Stimulated activated CD8-positive, alpha-beta memory T cell treated with anti-CD3 and anti-CD28 coated beads, Interleukin-4, amount 100 ng/mL, for 1 hour (primary cell): ENCODE data around the gene UNC93B1.
"Not testable (repeated sequence)": the region's sequence is repeated elsewhere in the genome, so short reads cannot be mapped to it uniquely, and the experiment has no call there.

Experiments used
- DNase-seq, 2 donors: peaks; one replicate each; pipeline ENCODE4 v3.0.0-alpha.2; 2020; ENCODE audit warnings: low read depth in 2 of 2, low spot score in 1 of 2

UNC93B1 gene

DNA sequence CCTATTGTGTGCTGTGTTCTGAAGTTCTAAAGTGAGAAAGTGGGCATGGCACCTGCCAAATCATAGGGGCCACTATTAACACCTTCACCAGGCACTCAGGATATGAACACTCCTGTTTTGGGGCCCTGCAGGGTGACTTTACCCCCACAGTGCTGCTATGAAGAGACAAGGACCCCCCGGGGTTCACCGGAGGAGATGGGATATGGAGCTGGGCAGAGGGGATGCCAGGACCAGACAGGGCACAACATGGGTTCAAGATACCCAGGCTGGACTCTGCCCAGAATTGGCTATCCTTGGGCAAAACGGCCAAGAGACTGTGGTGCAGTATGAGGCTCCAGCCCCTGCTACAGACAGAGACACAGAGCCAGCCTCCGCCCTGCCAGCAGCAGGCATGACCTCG, 9.5 kb downstream of the UNC93B1 start:
- not testable (repeated sequence) for DNase-seq

DNA sequence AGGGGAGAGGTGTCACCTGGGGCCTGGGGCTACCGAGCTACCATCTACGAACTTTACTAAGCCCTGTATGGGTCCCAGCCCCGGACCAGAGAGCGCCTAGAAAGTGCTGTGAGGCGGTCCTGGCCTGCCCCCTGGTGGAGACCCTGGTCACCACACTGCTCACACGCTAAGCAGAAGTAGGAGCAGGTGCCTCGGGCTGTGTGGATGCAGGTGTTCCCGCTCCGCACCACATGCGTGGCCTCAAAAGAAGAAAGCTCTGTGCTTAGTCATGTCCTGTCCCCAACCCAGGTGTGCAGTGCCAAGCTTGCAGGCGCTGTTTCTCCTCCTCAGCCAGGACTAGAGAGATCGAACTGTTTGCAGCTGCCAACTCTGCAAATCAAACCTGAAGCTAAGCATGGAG, 10.1 kb downstream of the UNC93B1 start:
- not testable (repeated sequence) for DNase-seq

DNA sequence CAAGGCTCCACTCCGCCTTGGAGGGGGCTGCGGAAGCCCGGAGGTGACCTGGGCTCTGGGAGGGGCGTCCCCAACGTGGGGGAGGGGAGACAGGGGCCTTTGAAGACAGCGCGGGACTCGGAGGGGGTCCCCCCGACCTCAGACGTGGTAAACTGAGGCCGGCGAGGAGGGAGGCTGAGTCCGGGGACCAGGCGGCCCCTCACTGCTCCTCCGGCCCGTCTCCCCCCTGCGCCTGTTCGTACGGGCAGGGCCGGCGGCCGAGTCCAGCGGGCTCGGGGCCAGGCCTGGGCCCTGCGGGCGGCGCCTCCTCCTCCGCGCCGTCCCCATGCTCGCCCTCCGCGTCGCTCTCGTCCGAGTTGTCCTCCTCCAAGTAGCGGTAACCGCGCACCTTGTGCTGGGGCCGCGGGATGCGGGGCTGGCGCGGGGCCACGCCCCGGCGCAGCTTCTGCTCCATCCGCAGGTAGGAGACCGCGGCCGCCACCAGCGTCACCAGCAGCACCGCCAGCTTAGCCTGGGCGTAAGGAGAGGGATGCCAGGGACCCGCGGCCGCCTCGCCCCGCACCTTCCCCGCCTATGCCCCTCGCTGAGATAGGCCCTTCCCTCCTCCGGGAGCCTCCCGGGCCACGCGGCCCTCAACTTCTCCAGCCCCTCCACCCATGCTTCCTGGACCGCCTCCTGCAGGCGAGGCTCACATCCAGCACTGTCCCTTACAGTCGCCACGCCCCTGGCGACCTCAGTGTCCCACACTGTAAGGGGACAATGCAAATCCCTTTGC, 12.4 kb downstream of the UNC93B1 start:
- not testable (repeated sequence) for DNase-seq

DNA sequence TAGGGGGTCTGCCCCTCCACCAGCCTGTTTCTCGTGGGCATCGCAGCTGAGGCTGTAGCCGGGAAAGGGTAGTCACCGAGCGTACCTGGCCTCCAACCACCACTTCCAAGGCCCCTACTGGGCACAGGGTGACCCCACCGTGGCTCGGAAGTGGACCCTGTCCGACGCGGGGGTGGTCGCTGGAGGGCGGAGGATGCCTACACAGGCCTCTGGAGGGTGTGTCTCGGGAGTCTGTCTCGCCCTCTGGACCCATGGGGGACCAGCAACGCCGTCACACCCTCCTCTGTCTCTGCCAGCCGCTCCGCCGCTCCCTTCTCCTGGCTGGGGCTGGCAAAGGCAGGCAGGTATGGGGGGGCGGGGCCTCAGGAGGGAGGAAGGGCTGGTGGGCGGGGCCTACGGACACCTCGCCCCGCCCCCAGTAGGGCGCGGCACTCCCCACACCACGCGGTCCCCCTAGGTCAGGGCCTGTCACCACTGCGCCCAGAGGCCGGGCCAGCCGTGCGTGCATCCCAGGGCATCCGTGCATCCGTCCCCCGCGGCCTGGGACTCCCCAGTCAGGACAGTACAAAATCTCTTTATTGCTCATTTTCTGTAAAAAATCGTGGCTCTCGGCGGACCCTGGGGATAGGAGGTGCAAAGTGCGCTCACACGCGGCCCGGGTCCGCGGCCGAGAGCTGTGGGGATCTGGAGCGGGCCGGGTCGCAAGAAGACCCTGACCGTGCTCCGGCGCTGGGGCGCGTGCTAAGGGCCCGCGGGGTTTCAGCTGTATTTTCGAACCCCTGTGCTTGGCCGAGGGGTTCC, 13.2 kb downstream of the UNC93B1 start:
- DNase-seq: not testable (repeated sequence)

DNA sequence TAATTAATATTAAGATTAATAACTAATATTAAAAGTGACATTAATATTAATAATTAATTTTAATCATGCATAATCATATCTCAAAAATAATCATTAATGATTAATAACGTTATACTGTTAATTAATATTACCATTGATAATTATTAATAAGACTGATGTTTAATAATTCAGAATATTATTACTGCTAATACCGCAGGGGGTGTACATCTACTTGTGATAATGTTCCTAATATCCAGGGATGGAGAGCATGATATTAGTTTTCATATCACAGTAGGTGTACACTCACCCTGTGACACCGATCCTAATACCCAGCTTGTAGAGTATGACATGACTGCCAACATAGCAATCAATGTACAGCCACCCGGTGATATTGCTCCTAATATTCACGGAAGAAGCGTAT, 18.6 kb downstream of the UNC93B1 start:
- DNase-seq: not testable (repeated sequence)

DNA sequence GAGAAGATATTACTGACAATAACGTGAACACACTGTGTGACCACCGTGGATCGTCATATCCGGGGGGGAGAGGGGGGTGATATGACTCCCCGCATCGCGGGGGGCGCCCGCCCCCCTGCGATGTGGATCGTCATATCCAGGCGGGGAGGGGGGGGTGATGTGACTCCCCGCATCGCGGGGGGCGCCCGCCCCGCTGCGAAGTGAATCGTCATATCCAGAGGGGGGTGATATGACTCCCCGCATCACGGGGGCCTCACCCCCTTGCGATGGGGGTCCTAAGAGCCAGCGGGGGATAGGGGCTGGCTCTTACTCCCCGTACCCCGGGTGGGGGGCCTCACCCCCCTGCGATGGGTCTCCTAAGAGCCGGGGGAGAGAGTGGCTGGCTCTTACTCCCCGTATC, 19.9 kb downstream of the UNC93B1 start:
- DNase-seq: no peak

DNA sequence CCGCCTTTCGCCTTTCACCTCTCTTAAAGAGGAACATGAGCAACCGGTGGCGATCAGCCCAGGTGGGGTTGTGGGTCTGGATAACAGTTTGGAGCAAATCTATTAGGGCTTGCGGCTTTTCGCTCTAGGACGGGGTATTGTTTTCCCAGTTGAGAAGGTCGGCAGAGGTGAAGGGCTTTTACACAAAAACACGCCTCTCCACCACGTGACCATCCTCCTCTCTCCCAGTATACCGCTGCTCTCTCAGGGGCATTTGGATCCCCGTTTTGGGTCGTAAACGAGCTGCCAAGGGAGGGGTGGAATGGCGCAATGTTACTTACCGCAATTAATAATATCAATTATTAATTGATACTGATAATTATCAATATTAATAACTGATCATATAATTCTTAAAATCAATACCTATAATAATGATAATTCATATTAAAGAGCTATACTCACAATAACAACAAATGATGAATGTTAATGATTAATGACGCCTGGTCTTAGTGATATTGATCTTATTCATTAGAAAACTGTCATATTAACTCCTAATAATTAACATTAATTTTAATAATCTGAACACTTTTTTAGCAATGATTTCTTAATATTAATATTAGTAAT, 21.5 kb downstream of the UNC93B1 start:
- DNase-seq: not testable (repeated sequence)

DNA sequence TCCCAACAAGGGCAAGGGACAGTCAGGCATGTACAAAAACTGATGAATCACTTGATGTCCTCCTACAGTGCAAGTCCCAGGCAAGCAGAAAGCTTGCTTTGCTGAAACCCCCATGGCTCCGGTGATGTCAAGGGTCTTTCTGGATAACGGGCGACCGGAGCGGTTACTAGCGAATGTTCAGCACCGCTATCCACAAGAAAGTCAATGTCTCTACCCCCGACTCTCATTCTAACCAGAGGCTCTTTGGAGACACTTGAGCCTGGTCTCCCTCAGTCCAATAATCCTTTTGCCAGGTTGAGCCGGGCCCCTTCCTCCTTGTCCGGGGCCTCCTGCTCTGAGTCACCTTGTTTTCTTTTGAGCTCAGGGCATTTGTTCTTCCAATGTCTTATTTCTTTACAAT, 22.7 kb downstream of the UNC93B1 start:
- not testable (repeated sequence) for DNase-seq

DNA sequence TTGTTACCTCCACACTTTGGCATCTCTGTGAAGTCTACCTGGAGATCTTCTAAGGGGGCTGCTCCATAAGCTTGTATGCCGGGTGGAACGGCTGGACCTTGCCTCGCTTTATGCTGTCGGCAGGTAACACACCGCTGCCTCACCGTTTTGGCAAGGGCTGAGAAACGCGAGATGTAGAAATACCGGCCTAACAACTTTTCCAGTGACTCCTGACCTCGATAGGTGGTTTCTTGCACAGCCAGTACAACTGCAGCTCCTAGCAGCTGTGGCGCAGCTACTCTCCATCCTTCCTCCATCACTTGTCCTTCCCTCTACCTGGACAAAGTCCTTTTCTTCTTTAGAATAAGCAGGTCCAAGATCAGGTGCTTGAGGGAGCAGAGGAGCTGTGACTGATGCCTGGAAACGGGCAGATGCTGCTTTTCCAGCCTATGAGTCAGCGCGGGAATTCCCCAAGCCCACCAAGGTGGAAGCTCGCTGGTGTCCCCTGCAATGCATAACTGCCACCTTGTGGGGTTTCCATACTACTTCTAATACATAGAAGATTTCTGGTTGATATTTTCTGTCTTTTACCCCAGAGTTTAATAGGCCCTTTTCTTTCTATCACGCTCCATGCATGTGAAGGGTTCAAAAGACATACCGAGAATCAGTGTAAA, 25.0 kb downstream of the UNC93B1 start:
- DNase-seq: not testable (repeated sequence)

DNA sequence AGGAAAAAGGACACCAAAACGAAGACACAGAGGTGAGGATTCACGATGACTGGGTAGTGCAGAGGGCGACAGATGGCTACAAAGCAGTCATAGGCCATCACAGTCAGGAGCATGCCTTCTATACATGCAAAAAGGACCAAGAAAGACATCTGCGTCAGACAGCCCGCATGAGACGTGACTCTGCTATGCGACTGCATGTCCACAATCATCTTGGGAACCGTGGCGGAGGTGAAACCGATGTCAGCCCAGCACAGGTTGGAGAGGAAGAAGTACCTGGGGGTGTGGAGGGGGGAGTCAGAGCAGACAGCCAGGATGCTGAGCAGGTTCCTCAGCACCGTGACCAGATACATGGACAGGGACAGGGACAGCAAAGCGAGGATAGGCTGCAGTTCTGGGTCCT, 29.2 kb downstream of the UNC93B1 start:
- not testable (repeated sequence) for DNase-seq

DNA sequence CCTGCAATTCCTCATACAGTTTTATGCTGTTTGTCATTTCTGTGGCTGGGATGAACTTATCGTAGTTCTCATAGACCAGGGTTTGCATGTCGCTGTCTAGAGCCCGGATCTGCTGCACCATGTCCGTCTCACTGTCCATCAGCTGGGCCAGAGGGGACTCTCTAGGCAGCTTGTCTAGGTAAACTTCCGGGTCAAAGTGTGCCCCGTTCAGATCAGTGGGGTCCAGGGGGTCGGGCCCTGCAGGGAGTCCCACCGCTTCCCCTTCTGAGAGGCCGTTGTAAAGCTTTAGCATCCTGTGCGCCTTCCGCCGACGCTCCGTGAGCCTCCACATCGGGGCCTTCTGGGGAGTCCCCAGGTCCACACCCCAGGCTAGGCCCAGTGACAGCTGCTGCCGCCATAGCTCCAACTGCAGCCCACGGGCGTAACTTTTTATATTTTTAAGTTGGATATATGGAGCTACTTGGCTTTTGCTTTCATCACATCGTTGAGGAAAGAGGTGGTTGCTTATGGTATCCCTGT, 38.0 kb downstream of the UNC93B1 start:
- not testable (repeated sequence) for DNase-seq

DNA sequence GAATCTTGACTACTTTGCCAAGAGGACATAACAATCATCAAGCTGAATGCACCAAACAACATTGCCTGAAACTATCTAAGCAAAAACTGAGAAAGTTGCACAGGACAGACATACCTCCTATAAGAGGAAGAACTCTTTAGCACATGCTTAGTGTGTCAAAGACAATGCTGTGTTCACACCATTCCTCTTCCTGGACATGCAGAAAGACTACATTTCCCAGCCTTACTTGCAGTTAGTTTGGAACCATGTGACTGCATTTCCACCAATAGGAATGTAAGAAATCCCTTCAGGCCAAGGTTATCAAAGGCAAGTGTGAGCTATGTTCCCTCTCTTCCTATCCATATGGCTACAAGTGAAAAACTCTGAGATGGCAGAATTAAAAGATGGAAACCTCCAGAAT, 39.2 kb downstream of the UNC93B1 start:
- not testable (repeated sequence) for DNase-seq

DNA sequence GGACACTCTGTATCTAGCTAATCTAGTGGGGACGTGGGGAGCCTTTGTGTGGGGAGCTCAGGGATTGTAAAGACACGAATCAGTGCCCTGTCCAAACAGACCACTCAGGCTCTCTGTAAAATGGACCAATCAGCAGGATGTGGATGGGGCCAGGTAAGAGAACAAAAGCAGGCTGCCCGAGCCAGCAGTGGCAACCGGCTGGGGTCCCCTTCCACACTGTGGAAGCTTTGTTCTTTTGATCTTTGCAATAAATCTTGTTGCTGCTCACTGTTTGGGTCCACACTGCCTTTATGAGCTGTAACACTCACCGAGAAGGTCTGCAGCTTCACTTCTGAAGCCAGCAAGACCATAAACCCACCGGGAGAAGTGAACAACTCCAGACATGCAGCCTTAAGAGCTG, 40.0 kb downstream of the UNC93B1 start:
- DNase-seq: not testable (repeated sequence)

DNA sequence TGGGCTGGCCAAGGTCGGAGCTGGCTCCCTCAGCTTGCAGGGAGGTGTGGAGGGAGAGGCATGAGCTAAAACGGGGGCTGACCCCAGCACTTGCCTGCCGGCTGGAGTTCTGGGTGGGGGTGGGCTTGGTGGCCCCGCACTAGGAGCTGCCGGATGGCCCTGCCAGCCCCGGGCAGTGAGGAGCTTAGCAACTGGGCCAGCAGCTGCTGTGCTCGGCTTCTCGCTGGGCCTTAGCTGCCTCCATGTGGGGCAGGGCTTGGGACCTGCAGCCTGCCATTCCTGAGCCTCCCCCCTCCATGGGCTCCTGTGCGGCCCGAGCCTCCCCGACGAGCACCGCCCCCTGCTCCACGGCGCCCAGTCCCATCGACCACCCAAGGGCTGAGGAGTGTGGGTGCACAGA, 40.7 kb downstream of the UNC93B1 start:
- not testable (repeated sequence) for DNase-seq

DNA sequence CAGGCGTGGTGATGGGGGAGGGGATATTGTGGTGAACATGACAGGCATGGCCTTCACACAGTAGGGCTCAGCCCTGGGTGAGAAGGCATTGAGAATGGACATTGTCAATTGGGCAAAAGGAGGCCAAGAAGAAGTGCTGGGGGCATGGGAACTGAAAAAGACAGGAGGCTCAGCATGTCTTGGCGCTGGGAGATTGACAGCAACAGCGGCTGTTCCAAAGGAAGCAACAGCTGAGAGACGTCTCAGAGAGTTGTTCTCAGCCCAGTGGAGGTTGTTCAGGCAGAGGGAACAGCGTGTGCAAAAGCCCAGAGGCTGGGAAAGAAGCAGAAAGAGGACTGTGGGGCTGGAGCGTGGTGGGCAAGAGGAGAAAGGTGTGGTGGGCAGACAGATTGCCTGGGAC, 47.7 kb downstream of the UNC93B1 start:
- DNase-seq: not testable (repeated sequence)

DNA sequence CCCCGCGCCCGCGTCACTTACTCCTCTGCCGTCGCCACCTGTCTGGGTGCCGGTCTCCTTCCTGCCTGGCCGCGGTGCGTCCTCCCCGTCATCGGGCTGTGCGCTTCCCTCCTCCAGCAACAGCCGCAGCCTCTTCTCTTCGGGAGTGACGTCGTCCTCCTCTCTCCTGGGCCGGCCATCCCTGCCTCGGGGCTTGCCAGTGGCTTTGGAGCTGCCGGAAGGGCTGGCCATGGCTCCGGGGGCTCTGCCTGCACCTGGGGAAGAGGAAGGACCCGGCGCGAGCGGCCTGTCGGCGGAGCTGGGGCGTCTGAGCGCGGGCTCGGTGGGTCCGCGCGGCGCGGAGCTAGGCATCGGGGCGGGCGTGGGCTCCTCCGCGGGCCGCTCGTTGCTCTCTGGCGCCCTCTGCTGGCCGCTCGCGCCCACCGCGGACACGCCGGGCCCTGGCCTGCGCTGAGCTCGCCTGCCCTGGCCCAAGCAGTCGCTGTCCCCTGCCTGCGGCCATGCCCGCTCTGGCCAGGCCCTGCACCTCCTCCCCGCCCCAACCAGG, 48.4 kb downstream of the UNC93B1 start:
- peak; percentile 59 to 60 for DNase-seq

DNA sequence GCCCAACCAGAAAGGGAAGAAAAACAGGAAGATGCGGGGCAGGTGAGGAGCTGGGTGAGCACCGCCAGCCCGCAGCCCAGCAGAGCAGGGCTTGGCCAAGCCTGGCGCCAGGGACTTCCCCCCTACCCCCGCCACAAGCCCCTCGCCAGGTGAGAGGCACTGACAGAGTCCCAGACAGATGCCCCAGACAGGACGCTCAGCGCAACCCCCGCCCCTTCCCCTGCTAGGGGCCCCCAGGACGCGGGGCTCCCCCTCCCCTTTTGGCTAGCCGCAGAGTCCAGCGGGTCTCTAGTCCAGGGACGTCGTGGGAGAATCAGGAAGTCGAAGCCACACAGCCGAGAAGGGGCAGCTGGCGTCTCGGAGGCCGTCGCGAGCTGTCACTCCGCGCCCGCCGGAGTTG, 48.9 kb downstream of the UNC93B1 start:
- not testable (repeated sequence) for DNase-seq

DNA sequence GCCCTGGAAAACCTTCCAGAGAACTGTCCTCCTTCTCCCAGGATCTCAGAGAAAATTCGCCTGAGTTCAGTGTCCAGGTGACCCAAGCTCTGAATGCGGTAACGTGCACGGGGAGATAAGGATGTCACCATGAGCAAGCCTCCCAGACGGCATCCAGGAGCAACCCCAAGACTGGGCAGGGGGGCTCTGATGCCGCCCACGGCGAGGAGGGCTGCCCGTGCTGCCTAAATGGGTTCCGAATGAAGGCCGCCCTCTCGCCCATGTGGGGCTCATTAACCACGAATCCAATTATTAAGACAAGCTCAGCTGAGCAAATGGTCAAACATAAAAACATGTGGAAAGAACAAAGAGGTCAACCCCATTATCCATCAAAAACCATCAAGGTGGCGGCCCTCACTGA, 49.6 kb downstream of the UNC93B1 start:
- not testable (repeated sequence) for DNase-seq

DNA sequence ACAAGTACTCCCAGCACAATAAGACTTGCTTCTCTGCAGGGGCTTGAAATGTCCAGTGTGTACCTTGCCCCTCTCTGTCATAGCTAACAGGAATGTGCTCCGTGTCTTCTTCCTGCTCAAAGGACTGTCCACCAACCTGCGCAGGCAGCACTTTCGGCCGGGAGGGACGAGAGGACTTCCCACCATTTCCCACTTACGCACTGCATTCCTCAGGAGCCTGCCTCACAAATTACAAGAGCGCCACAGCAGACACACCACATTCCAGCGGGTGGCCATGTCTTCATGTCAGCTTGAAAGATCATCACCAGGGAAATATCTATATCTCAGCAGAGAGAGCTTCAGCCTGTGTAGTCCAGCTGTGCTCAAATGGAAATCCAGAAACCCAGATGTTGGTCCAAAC, 53.2 kb downstream of the UNC93B1 start:
- not testable (repeated sequence) for DNase-seq

DNA sequence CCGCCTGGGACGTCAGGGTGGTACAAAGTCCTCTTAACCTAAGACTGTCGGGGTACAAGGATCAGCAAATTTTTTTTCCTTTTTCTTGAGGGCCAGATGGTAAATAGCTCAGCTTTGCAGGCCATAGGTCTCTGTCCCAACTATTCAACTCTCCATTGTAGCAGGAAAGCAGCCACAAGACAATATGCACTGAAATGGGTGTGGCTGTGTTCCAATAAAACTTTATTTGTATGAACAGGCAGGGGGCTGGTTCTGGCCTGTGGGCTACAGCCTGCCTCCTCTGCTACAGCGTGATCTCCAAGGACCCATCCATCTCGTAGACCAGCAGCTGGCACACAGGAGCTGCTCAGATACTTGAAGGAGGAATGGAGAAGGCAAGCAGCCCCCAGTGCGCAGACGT, 56.1 kb downstream of the UNC93B1 start:
- not testable (repeated sequence) for DNase-seq

DNA sequence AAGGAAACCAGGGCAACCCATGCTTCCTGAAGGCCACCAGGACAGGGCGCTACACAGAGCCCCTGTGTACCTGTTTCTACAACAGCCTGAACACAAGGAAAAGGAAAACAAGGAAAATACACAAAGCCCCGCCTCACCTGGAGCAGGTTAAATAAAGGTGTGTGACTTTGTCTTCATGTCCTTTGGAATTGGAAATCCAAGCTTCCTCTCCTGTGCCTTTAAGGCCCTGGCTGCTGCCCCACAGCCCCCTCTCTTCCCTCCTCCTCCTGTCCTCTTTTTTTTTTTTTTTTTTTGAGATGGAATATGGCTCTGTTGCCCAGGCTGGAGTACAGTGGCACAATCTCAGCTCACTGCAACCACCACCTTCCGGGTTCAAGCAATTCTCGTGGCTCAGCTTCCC, 57.5 kb downstream of the UNC93B1 start:
- DNase-seq: not testable (repeated sequence)
